GDM1 (cell line): ENCODE results near the gene NDUFA13.

Source experiments
- DNase-seq: peaks from one replicate; lab custom pipeline; 2025; lab: John Stamatoyannopoulos, UW

The NDUFA13 gene

GRCh38 chr19:19489804-19490204, 26.2 kb upstream of the NDUFA13 start:
- no peak for DNase-seq

GRCh38 chr19:19490214-19490968, 25.6 kb upstream of the NDUFA13 start:
- peak; percentile 51 for DNase-seq

- no peak for DNase-seq
Measured at GRCh38 chr19:19491321-19492025, 24.6 kb upstream of the NDUFA13 start.

GRCh38 chr19:19492026-19492610, 23.9 kb upstream of the NDUFA13 start:
- DNase-seq = no peak

GRCh38 chr19:19493841-19494546, 22.0 kb upstream of the NDUFA13 start:
- DNase-seq = no peak

GRCh38 chr19:19495614-19496603, 20.1 kb upstream of the NDUFA13 start:
- no peak for DNase-seq

- no peak for DNase-seq
Measured at GRCh38 chr19:19498255-19498991, 17.6 kb upstream of the NDUFA13 start.

- no peak for DNase-seq
Measured at GRCh38 chr19:19499272-19499995, 16.6 kb upstream of the NDUFA13 start.

GRCh38 chr19:19500975-19501644, 14.9 kb upstream of the NDUFA13 start:
- no peak for DNase-seq

- no peak for DNase-seq
Measured at GRCh38 chr19:19501798-19502197, 14.2 kb upstream of the NDUFA13 start.

- DNase-seq = no peak
Measured at GRCh38 chr19:19502281-19502680, 13.7 kb upstream of the NDUFA13 start.

- DNase-seq = no peak
Measured at GRCh38 chr19:19502808-19503602, 13.0 kb upstream of the NDUFA13 start.

- DNase-seq = no peak
Measured at GRCh38 chr19:19504754-19505668, 11.0 kb upstream of the NDUFA13 start.

GRCh38 chr19:19505669-19506326, 10.2 kb upstream of the NDUFA13 start:
- no peak for DNase-seq

- no peak for DNase-seq
Measured at GRCh38 chr19:19506592-19506991, 9.4 kb upstream of the NDUFA13 start.

GRCh38 chr19:19507354-19507753, 8.7 kb upstream of the NDUFA13 start:
- no peak for DNase-seq

- no peak for DNase-seq
Measured at GRCh38 chr19:19508217-19508616, 7.8 kb upstream of the NDUFA13 start.
